Caco-2 (cell line): Measurements from ENCODE around the gene ZCCHC3. TPM values are rescaled to one million over a fixed set of nuclear protein-coding genes. Genes with fewer than 3 reads are reported as not detected.

Experiments used
- BruUV-seq: library from RNA; stranded (reverse); fragments of 400-500 nt; replicated peaks from 2 replicates; lab custom pipeline; 2021; lab: Mats Ljungman, UMichigan
- CTCF ChIA-PET: fragments of 300-600 bp; sonication (Branson Sonifier 250); formaldehyde crosslinking; loops from one replicate; lab custom pipeline; 2022; ENCODE audit warnings: antibody characterized with exemption; lab: Charles Lee
- POLR2A ChIA-PET: fragments of 300-600 bp; sonication (Branson Sonifier 250); formaldehyde crosslinking; loops from one replicate; lab custom pipeline; 2022; ENCODE audit warnings: antibody characterized with exemption; lab: Charles Lee
- DNase-seq, 2 experiments: peaks; one replicate each; pipeline versions ENCODE4 v3.0.0 to v3.0.0-alpha.2; 2020 to 2022
- H3K27me3 ChIP-seq: replicated peaks from 2 replicates; pipeline ENCODE4 v1.6.0; 2011; ENCODE audit warnings: low read length; ENCODE audit not compliant: control insufficient read depth, insufficient read depth
- H3K36me3 ChIP-seq: 2 replicates; pipeline ENCODE4 v1.5.1; 2011; ENCODE audit warnings: low read length; ENCODE audit not compliant: control insufficient read depth, insufficient read depth
- H3K4me1 ChIP-seq: fragments of 250-450 bp; sonication (Bioruptor Pico); 2 replicates; pipeline ENCODE4 v1.5.1; 2020; ENCODE audit warnings: mild to moderate bottlenecking
- H3K4me3 ChIP-seq: 2 replicates; pipeline ENCODE4 v1.5.1; 2011; ENCODE audit warnings: low read depth, mild to moderate bottlenecking, control low read depth, low read length
- H3K9me3 ChIP-seq: fragments of 250-450 bp; sonication (Bioruptor Pico); 2 replicates; pipeline ENCODE4 v1.5.1; 2020; ENCODE audit warnings: mild to moderate bottlenecking, moderate library complexity
- H3K27ac Mint-ChIP-seq: one replicate; pipeline ENCODE4 v1.8.0; 2022; ENCODE audit warnings: mixed read lengths; ENCODE audit not compliant: unreplicated experiment
- H3K27me3 Mint-ChIP-seq: one replicate; pipeline ENCODE4 v1.8.0; 2022; ENCODE audit warnings: mixed read lengths; ENCODE audit not compliant: insufficient read depth, unreplicated experiment
- H3K36me3 Mint-ChIP-seq: one replicate; pipeline ENCODE4 v1.8.0; 2022; ENCODE audit warnings: mild to moderate bottlenecking, mixed read lengths; ENCODE audit not compliant: insufficient read depth, unreplicated experiment
- H3K4me1 Mint-ChIP-seq: one replicate; pipeline ENCODE4 v1.8.0; 2022; ENCODE audit warnings: low read depth, mixed read lengths; ENCODE audit not compliant: unreplicated experiment
- H3K4me3 Mint-ChIP-seq: one replicate; pipeline ENCODE4 v1.8.0; 2022; ENCODE audit warnings: mild to moderate bottlenecking, moderate library complexity, mixed read lengths; ENCODE audit not compliant: unreplicated experiment
- H3K9me3 Mint-ChIP-seq: one replicate; pipeline ENCODE4 v1.8.0; 2022; ENCODE audit warnings: mixed read lengths; ENCODE audit not compliant: unreplicated experiment
- CTCF ChIP-seq, 2 experiments: fragments of 200-600 bp in 1 of 2; IDR thresholded peaks; 1 replicate in 1 of 2; 2 replicates in 1 of 2; pipeline versions ENCODE4 v1.5.1 to v1.8.0; 2011 to 2022; ENCODE audit warnings: antibody characterized with exemption in 1 of 2, control low read depth in 1 of 2, inconsistent platforms in 1 of 2, low read depth in 1 of 2, low read length in 1 of 2, mild to moderate bottlenecking in 1 of 2, moderate library complexity in 1 of 2; ENCODE audit not compliant: insufficient read depth in 1 of 2, severe bottlenecking in 1 of 2, unreplicated experiment in 1 of 2
- intact Hi-C: fragments of 100-400 bp; cut with micrococcal nuclease; formaldehyde crosslinking; loops from one replicate; pipeline ENCODE4 v1.10.0; 2022; ENCODE audit not compliant: unreplicated experiment
- total RNA-seq: library from RNA; stranded (reverse); gene quantifications from 2 replicates; pipeline ENCODE4 v1.2.3, GENCODE V29; 2022

ZCCHC3 gene
- total RNA-seq, 1 experiment from 2014 or later, result 37.2 TPM

GRCh38 chr20:326645-327185, 29.3 kb downstream of the ZCCHC3 start:
- H3K4me3 Mint-ChIP-seq, result peak overlapping the region; percentile 94
- peak overlapping the region; percentile 29 for H3K27ac Mint-ChIP-seq
- Histone ChIP-seq H3K4me1 (0 out of 2 replicates have a peak, but pooled peaks cover 10% of the 10 kb centered on the region), H3K9me3 (no peaks in the 10 kb centered on the region), H3K27me3 (no peaks in the 10 kb centered on the region), H3K36me3 (no peaks in the 10 kb centered on the region), H3K4me3 (peak overlapping the region; percentile 59)
- no TSS peak for BruUV-seq
- intact Hi-C loops, result loop anchor here (1.0 kb wide), 1 partner anchor 21 kb away; the partner anchor contains the start of gene NRSN2
- no peak for TF ChIP-seq CTCF (IDR thresholded peaks at IDR 0.05; ENCODE audit: insufficient read depth in 1 of 2, low read depth in 1 of 2, low read length in 1 of 2, severe bottlenecking in 1 of 2, unreplicated experiment in 1 of 2)
- H3K36me3 Mint-ChIP-seq, result peaks cover 46% of the 10 kb centered on the region
- H3K4me1 Mint-ChIP-seq, result peaks cover 8% of the 10 kb centered on the region
- no peaks in the 10 kb centered on the region for H3K9me3 Mint-ChIP-seq
- ChIA-PET POLR2A (interaction anchor here (3.1 kb wide), 1 partner anchor 21 kb away, joined by 14 read pairs; the partner anchor contains the start of gene NRSN2), CTCF (no interaction called here)
- peak in 1 of 2 experiments; percentile 59 for DNase-seq
- H3K27me3 Mint-ChIP-seq, result no peaks in the 10 kb centered on the region

- Histone ChIP-seq H3K36me3 (no peaks in the 10 kb centered on the region), H3K27me3 (no peaks in the 10 kb centered on the region), H3K4me1 (0 out of 2 replicates have a peak, but pooled peaks cover 10% of the 10 kb centered on the region), H3K4me3 (peak overlapping the region; percentile 59), H3K9me3 (no peaks in the 10 kb centered on the region)
- BruUV-seq, result TSS peak; percentile 65
- TF ChIP-seq CTCF (IDR thresholded peaks at IDR 0.05; ENCODE audit: insufficient read depth in 1 of 2, low read depth in 1 of 2, low read length in 1 of 2, severe bottlenecking in 1 of 2, unreplicated experiment in 1 of 2), result no peak
- H3K4me1 Mint-ChIP-seq, result peaks cover 8% of the 10 kb centered on the region
- H3K36me3 Mint-ChIP-seq, result peaks cover 46% of the 10 kb centered on the region
- ChIA-PET CTCF (no interaction called here), POLR2A (no interaction called here)
- H3K27me3 Mint-ChIP-seq, result no peaks in the 10 kb centered on the region
- DNase-seq, result peak; percentile 88 to 92
- H3K4me3 Mint-ChIP-seq, result peak overlapping the region; percentile 94
- H3K27ac Mint-ChIP-seq, result peak overlapping the region; percentile 29
- intact Hi-C loops, result loop anchor here (1.0 kb wide), 1 partner anchor 20 kb away; the partner anchor contains the start of gene NRSN2
- no peaks in the 10 kb centered on the region for H3K9me3 Mint-ChIP-seq
These were observed 30.0 kb downstream of the ZCCHC3 start for GRCh38 chr20:327186-328026.
